ENCODE data around the gene OAS1. TPM values are rescaled to one million over a fixed set of nuclear protein-coding genes. Genes with fewer than 3 reads are reported as not detected.

Gene OAS1
- total and polyA plus RNA-seq, 2 donors (not counting 3 experiments of a cell fraction or from before 2014, with no cell fraction given) = 5.7 to 6.4 TPM

- no peaks in the 10 kb centered on the region for H3K9me1 ChIP-seq (replicated peaks; ENCODE audit: control insufficient read depth, extremely low read depth, insufficient read depth, low read length)
- CTCF ChIA-PET = no interaction called here
- no peak for FAIRE-seq
- H3K9me3 ChIP-seq (replicated peaks; ENCODE audit: control insufficient read depth, insufficient read depth, low read length) = no peaks in the 10 kb centered on the region
- TF ChIP-seq GATA2 (IDR thresholded peaks at IDR 0.05; ENCODE audit: insufficient read depth, insufficient read length, low read depth, low read length) (no peak), JUN (IDR thresholded peaks at IDR 0.05; ENCODE audit: borderline replicate concordance, insufficient read depth, insufficient read length, low read depth) (no peak), MYC (IDR thresholded peaks at IDR 0.05; ENCODE audit: low read depth, low read length) (no peak), POLR2A (IDR thresholded peaks at IDR 0.05; ENCODE audit: low read depth, low read length) (no peak), POLR2AphosphoS5 (IDR thresholded peaks at IDR 0.05; ENCODE audit: insufficient read depth, low read depth, low read length) (no peak), FOS (IDR thresholded peaks at IDR 0.05; ENCODE audit: borderline replicate concordance, insufficient read depth, low read length) (no peak), EZH2 (IDR thresholded peaks at IDR 0.05; ENCODE audit: borderline replicate concordance, low read depth, low read length, severe bottlenecking) (no peak)
- TF ChIP-seq, protein P1, sequence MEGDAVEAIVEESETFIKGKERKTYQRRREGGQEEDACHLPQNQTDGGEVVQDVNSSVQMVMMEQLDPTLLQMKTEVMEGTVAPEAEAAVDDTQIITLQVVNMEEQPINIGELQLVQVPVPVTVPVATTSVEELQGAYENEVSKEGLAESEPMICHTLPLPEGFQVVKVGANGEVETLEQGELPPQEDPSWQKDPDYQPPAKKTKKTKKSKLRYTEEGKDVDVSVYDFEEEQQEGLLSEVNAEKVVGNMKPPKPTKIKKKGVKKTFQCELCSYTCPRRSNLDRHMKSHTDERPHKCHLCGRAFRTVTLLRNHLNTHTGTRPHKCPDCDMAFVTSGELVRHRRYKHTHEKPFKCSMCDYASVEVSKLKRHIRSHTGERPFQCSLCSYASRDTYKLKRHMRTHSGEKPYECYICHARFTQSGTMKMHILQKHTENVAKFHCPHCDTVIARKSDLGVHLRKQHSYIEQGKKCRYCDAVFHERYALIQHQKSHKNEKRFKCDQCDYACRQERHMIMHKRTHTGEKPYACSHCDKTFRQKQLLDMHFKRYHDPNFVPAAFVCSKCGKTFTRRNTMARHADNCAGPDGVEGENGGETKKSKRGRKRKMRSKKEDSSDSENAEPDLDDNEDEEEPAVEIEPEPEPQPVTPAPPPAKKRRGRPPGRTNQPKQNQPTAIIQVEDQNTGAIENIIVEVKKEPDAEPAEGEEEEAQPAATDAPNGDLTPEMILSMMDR (IDR thresholded peaks at IDR 0.05; ENCODE audit: extremely low read depth in 1 of 2, insufficient read depth in 1 of 2, low read depth in 1 of 2, low read length in 2 of 2) = no peak
- TF ChIP-seq, protein P2, sequence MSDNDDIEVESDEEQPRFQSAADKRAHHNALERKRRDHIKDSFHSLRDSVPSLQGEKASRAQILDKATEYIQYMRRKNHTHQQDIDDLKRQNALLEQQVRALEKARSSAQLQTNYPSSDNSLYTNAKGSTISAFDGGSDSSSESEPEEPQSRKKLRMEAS (IDR thresholded peaks at IDR 0.05; ENCODE audit: insufficient read depth, insufficient read length) = no peak
- no peak overlapping the region for H2AFZ ChIP-seq (ENCODE audit: low read depth, low read length)
- intact Hi-C loops (cut with micrococcal nuclease) = no loop called here
- H3K27ac ChIP-seq (ENCODE audit: insufficient read depth, low read depth, low read length) = no peak overlapping the region
- H3K79me2 ChIP-seq (ENCODE audit: control insufficient read depth, insufficient read depth, low read length) = no peaks in the 10 kb centered on the region
- H4K20me1 ChIP-seq (replicated peaks; ENCODE audit: control insufficient read depth, extremely low read depth, insufficient read depth, low read length) = no peaks in the 10 kb centered on the region
- dilution Hi-C loops (cut with MboI; ENCODE audit: extremely low pct_ligation_motif_present, low sequenced_read_pairs) = no loop called here
- H3K4me1 ChIP-seq (ENCODE audit: control insufficient read depth, extremely low read depth, insufficient read depth, low read length) = no peaks in the 10 kb centered on the region
- no peak for DNase-seq (ENCODE audit: low read depth, low spot score)
- H3K27me3 ChIP-seq (ENCODE audit: control insufficient read depth in 2 of 2, insufficient read depth in 2 of 2, low read length in 2 of 2) = peaks cover 0 to 5% of the 10 kb centered on the region in 2 experiments
- H3K4me3 ChIP-seq (replicated peaks in 1 of 3; ENCODE audit: insufficient read depth in 1 of 3, low read depth in 1 of 3, low read length in 3 of 3) = no peak overlapping the region
- no peak overlapping the region for H3K9ac ChIP-seq (replicated peaks; ENCODE audit: extremely low read depth, insufficient read depth, low read length)
- BruUV-seq (replicated peaks) = no TSS peak
- H3K4me2 ChIP-seq (ENCODE audit: insufficient read depth, low read length) = no peak overlapping the region
- no peaks in the 10 kb centered on the region for H3K36me3 ChIP-seq (ENCODE audit: control insufficient read depth in 2 of 2, extremely low read depth in 1 of 2, insufficient read depth in 2 of 2, low read length in 2 of 2)
- POLR2A ChIA-PET = no interaction called here
Measured at GRCh38 chr12:112881602-112882001, 25.2 kb upstream of the OAS1 start.

Measured in endothelial cell of umbilical vein (primary cell).